ENCODE data around the gene SLC26A2. TPM values are rescaled to one million over a fixed set of nuclear protein-coding genes. Genes with fewer than 3 reads are reported as not detected.
A peak's percentile ranks its signal among the peaks of the same experiment; 100 is the strongest.

SLC26A2 gene
- 14.2 and 16.9 TPM in 2 replicates for total RNA-seq
- 10.9 TPM for polyA plus RNA-seq (2012)

DNA sequence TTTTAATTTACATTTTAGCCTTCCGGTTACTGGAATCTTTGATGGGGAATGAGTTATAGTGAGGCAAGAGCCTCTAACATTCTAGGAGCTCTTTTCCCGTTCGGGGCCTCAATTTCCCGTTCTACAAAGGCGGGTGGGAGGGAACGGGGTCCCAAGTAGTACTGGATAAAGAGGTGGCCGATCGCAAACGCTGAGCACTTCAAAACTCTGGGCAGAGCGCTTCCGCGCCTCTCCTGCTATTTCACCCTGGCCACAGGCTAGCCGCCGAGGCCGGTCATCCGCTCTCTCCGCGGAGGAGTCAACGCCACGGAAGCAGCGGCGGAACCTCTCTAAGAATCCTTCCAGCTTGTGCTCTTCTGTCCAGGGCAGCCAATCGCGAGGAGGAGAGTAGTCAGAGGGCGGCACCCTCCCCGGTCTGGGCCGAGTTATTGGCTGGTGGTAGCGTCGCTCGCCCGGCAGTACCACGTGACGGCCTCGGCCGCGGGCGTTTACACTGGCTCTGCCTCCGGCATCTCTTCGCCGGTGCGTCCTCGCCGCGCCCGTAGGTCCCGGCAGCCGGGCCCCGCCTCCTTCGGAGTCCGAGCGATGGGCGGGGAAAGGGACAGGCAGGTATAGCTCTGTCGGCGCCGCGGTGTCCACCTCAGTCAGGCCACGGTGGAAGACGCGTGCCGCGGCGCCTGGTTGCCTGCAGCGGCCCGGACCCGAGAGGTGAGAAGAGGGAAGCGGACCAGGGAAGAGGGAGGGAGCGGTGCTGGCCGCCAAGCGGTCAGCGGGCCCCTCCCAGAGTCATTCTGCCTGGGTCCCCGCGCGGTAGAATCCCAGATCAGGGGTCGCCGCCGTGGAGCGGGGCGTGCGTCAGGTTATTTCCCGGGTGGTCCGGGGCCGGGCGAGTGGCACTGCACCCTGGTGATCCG, at the start of gene SLC26A2:
TSS of gene SLC26A2 (plus strand) at position 487 of the 914 bp plus-strand sequence. CDS start 16,895 bp downstream, outside the sequence.
- DNase-seq (ENCODE audit: low read depth) = peak; percentile 98

DNA sequence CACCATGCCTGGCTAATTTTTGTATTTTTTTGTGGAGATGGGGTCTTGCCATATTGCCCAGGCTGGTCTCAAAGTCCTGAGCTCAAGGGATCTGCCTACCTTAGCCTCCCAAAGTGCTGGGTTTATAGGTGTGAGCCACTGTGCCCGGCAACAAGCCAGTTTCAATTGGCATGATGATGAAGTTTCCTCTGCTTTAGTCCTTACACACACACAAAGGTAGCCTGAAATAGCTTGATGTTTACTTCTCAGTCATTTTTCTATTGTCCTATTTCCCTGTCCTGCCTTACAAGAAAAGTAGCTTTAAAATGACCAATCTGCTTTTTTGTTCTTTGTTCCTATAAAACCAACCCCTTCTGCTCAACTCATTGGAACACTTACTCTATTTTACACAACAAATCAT, 49.5 kb upstream of the SLC26A2 start:
- DNase-seq (ENCODE audit: low read depth) = no peak

DNA sequence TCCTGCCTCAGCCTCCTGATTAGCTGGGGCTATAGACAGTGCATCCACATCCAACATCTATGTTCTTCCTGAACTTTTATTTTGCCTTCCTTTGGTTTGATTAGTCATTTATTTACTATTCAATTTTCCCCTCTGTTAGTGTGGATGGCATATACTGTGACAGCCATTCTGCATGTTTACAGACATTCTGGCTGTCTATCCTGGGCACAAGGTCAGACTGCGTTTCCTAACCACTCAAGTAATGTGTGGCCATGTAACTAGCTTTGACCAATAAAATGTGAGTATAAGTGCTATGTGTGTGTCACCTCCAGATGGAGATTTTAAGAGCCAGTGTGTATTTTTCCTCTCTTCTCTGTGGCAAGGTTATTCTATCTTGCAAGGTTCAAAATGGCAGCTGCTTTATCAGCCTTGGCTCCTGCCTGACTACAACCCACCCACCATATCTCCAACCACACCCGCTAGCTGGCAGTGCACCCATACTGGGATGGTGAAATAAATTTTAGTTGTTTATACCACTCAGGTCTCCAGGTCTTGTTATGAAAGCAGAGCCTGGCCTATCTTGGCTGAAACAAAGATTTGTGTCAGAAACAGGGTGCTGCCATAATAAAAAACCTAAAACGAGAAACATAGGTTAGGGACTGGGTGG, 48.2 kb upstream of the SLC26A2 start:
- DNase-seq (ENCODE audit: low read depth) = no peak

DNA sequence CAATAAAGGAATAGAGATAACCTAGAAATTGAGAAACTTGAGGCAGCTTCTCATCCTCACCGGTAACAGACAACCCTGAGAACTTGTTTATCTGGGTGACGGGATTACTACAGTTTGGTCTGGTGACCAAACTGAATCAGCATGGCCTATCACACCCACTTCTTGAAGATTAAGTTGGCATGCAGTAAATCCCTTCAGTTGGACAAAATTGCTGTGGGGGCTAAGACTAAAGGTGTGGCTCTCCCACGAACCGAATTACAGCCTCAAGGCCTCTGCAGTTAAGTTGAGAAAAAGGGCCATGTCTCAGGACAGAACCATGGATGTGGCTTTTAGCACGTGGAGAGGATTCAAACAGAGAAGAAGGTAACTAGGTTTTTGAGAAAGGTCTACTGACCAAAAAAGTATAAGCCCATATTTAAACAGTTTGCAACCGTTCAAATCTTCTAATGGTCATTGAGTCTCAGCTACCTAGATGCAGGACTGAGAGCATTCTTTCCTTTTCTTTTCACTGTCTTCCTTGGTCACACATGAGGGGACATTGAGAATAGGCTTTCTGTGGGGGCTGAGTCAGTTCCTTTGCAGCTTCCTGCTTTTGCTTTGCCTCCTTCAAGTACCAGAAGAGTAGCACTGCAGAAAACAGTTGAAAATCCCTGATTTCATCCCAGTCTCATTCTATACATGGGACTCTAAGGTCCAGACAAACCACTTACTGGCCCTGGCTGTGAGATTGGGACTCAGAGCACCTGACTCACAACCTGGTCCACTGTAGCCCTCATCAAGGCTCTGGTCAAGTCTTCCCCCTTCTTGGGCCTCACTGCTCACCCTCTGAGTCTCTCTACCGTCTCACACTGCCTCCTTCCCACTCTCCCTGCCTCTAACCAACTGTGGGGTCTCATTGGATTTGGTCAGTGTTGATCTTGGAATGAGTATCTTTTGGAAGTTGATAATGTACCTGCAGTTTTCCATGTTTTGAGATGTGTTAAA, 46.8 kb upstream of the SLC26A2 start:
- no peak for DNase-seq (ENCODE audit: low read depth)

DNA sequence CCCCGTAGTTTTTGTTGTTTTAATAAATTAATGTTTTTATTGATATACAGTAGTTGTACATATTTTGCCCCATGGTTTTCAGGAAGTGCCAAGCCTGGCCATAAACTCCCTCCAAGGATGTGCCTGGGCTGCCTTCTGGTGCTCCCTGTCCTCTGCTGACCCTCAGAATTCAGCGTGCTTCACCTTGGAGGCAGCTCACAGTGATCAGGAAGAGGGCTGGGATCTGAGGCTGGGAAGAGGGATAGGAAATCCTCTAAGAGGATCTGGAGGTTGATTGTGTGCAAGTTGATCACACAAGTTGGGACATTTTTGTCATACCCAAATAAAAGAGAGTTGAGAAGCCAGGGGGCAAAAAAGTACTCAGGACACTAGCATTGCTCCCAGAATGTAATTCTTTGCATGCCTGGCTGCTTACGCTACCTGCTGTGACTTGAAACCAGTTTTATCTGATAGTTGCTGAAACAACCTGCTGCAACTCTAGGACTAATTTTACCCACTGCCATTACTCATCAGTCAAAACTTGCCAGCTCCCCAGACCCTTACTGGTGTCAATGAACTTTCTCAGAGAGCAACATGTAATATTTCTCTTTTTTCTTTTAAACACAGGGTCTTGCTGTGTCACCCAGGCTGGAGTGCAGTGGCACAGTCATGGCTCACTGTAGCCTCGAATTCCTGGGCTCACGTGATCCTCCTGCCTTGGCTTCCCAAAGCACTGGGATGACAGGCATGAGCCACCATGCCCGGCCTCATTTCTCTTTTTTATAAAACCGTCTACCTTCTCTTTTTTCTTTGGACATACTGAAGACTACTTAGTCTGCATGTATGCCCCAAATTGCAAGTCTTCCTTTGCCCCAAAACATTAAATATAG, 44.9 kb upstream of the SLC26A2 start:
- no peak for DNase-seq (ENCODE audit: low read depth)

DNA sequence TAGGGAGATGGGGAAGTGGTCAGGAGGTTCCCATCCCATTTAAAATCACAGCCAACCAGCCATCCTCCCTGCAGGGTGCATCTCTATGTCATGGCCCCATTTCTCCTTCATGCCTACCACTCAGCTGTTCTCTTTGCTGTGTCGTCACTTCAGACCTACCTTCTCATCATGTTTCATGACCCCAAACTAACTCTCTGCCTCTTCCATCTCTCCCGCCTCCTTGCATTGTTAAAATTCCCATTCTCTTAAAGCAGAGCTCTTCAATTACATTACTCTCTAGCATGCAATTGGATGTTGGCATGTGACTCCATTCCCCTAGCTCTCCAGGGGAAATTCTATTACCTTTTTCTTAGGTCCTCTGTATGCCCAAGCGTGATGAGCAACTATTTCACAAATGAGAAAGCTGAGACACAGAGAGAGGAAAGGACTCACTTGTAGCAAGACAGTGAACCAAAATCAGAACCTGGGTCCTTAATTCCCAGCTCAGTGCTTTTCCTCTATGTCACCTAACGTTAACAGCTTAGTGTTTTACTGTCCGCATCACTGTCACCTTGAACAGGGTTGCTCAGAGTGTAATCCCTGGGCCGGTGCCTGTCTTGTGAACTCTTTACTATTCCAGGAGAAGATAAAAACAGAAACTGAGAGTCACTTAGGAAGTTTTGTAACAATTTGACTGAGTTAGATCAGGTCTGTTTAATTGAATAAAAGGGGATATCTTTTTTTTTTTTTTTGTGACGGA, 44.1 kb upstream of the SLC26A2 start:
- DNase-seq (ENCODE audit: low read depth) = peak; percentile 40

DNA sequence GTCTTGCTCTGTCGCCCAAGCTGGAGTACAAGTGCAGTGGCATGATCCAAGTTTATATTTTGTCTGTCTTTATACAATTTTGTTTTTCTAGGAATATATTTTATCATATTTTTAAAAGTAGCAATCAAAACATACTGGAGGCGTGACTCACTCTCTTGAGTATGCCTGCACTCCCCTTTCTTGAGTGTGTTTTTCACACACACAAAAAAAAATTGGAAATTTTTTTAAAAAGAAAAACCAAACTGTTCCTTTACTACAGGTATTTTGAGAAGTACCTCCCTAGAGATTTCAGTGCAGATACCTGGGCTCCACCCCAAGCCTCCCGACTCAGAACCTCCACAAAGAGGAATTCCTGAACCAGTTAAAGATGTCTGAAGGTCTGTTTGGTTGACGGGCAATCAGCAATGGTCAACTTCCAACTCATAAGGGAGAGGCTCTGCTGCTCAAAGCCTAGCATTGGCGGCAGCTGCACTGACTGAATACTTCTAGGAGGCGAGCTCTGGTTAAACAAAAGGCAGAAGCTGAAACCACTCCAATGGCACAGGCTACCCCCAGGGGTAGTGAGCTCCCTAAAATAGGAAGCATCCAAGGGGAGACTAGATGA, 43.4 kb upstream of the SLC26A2 start:
- peak; percentile 73 for DNase-seq (ENCODE audit: low read depth)

DNA sequence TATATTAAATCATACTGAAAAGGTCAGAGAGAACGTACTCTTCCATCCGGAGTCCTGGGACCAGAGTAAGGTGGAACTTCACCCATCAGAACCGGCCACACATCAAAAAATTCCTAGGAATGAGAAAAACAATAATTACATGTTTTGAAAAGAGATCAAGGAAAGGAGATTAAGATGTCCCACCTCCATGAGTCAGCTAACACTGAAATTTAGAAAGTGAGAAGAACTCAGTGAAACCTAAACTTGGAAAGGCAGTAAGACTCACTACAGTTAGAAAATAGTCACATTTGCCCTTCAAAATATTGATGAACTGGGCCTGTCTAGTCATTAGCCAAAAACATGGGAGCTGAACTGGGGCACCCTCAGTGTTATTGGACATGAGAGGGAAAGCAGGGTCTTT, 39.0 kb upstream of the SLC26A2 start:
- no peak for DNase-seq (ENCODE audit: low read depth)

DNA sequence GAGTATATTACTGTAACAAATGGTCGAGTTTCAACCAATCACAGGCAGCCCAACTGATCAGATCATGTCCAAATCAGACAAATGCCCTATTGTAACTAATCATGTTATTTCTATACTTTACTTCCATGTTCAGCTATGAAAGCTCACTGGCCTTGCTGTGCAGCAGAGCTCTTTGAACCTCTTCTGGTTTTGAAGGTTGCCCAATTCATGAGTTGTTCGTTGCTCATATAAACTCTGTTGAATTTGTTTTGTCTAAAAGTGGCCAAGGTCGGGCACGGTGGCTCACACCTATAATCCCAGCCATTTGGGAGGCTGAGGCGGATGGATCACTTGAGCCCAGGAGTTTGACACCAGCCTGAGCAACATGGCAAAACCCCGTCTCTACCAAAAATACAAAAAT, 37.6 kb upstream of the SLC26A2 start:
- DNase-seq (ENCODE audit: low read depth) = no peak

DNA sequence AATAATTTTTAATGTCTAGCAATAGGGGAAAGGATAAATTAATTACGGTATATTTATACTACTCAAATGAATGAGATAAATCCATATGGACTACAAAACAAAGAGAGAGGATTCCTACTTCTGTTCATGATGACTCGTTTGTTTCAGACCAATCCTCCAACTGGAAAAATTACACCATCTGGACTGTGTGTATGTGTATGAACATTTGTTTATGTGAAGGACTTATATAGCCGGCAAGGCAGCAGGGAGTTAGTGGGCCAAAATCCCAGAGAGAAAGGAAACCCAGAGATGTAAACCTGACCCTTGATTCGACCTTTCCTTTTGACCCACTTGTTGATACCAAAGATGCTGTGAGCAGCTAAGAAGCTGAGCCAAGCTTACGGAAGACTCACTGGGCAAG, 36.1 kb upstream of the SLC26A2 start:
- no peak for DNase-seq (ENCODE audit: low read depth)

DNA sequence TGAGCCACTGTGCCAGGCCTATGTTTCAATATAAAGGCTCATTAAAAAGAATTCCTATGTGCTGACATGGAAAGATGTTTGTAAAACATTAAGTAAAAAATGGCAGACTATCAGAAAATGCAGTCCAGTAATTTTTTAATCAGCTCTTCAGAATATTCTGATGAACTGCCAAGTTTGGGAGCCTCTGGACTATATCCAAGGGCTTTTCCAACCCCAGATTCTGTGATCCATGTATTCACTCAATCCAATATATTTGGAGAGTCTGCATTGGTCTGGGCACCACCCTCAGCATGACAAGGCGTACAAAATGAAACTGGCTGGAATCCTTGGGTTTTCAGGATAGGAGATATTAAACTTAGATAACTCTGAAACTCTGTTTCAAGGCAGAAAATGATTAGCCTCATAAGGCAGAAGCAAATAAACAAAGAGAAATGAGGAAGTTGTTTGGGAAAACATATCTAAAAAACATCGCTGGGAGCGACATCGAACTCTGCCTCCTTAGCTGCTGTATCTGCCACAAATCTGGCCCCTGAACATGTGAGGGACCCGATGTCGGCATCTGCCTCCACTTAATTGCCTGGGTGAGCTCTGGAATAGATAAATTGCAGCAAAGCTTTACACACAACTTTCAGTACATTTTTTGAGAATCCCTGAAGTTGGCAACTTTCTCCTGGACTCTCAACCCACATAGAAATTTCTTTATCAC, 30.4 kb upstream of the SLC26A2 start:
- DNase-seq (ENCODE audit: low read depth) = no peak

DNA sequence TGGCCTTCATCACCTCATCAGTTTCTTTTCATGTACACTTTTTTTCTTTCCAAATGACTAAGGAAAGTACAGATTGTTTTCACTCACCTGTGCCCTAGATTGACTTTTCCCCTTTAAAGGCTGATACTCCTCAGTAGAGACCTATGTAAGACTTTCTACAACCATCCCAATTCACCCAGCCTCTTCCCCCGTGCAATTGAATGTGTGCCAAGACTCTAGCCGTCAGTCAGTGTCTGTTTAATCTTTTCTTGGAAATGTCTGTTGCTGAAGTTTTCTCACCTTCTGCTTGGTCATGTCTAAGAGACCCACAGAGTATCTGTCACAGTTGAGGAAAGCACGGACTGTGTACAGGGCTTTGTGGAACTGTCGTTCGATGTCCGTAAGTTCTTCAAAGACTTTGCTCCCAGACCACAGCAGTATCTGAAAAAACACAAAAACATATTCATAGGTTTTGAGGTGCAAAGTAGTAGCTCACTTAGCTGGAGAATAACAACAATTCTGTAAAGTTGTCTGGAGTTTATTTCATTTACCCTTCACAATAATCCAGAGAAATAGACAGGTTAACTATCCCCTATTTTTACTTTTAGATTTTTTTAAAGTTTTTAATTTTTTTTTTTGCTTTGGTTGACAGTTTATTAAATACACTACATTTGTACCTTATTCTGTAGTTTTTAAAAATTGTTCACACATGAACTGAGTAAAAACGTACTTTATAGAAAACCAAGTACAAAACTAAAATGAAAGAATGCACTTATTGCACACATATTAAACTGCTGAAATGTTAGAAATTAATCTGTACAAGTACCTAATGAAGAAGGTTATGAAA, 29.6 kb upstream of the SLC26A2 start:
- DNase-seq (ENCODE audit: low read depth) = no peak

DNA sequence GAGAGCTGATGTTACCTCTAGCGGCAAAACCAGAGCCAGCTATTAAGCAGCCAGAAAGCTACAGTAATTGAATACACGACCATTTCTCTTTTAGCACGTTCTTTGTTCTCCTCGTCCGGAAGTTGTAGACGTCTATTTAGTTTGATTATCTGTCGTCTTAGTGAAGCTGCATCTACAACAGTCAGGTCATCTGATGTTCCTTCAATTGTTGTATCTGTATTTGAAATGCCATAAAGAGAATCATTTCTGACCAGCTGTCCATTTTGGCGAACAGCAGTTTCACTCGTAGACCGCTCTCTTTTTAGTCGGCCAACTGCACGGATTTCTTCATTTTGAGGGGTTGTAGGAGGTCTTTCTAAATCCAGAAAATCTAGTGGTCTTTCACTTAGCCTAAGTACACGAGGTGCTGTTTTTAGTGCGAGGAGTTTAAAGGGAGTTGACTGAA, 28.5 kb upstream of the SLC26A2 start:
- peak; percentile 62 for DNase-seq (ENCODE audit: low read depth)

DNA sequence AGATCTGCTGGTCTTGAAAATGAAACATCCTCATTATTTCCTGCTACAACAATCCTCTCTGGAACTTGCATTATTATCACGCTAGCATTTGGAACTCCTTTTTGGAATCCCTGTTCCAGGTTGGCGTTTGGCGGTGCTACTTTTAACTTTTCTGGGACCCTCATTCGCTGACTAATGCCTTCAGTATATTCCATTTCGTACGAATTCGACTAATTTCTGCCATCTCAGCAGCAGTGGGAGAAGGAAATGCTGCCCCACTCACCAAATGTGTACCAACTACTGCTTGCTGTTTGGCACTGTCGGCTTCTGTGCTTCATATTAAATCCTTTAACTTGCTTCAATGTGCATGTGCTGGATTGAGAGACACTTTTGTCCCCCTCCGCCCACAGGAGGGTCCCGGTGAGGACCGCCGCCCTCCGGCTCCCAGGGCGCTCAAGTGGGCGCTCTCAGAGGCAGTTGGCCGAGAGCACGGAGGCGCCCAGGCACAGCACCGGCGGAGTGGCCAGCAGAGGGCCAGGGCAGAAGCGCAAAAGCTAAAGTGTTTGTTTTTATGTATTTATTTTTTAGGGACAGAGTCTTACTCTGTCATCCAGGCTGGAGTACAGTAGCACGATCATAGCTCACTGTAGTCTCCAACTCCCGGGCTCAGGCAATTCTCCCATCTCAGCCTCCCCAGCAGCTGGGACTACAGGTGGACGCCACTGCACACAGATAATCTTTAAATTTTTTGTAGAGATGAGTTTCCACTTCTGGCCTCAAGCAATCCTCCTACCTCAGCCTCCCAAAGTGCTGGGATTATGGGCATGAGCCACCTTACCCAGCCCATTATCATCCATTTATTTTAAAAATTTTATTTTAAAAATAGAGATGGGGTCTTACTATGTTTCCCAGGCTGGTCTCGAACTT, 27.9 kb upstream of the SLC26A2 start:
- peak; percentile 73 for DNase-seq (ENCODE audit: low read depth)

DNA sequence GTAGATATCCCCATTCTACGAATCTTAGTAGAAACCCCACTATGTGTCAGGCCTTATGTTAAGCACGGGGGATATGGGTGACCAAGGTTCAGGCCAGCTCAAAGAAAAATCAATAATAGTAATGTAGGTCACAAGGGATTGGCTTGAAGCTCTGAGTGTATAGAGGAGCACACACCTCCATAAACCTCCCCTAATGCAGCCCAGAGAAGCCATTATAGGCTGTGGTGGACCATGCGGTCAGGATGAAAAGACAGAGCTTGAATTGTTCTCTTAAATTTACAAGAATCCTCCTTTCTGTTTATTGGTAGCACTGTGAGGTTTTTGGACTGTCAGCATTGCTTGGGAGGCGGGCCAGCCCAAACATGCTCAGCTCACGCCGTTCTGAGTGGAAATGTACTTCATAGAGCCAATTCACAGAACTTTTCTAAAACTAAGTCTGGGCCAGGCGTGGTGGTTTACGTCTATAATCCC, 25.1 kb upstream of the SLC26A2 start:
- DNase-seq (ENCODE audit: low read depth) = no peak

DNA sequence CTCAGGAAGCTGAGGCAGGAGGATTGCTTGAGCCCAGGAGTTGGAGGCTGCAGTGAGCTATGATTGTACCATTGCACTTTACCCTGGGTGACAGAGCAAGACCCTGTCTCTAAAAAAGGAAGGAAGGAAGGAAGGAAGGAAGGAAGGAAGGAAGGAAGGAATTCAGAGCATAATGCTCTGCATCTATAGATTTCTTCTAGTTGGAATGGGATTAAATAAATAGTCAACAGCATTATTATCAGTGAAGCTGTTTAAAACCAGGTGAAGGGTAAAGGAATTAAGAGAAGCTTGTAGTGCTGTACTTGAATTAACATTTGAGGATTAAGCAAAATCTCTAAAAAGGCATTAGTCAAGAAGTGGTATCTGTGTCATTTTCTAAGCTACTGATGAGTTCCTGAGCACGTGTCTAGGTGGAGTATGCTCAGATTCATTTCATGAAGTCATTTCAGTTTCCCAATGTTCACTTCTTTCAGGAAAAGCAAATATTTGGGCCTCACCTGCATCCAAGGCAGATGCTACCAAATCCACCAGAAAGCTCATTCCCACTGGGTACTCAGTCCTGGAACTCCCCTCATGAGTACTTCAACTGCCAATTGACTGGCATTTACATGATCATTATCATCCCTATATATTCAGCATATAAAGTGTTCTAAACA, 24.4 kb upstream of the SLC26A2 start:
- no peak for DNase-seq (ENCODE audit: low read depth)
